Keratinocyte (primary cell): ENCODE results near the gene MTCH1. TPM values are rescaled to one million over a fixed set of nuclear protein-coding genes. Genes with fewer than 3 reads are reported as not detected.

Experiments used
- DNase-seq: peaks from one replicate; pipeline ENCODE4 v3.0.0-alpha.2; 2011; ENCODE audit warnings: low read depth, missing footprints, low spot score
- FAIRE-seq: peaks from 2 replicates; lab custom pipeline; 2011; peaks lifted over from hg19 to GRCh38; lab: Jason Lieb, UNC
- H2AFZ ChIP-seq: 2 replicates; pipeline ENCODE4 v1.6.0; 2012; ENCODE audit warnings: low read length, control low read depth, inconsistent platforms; ENCODE audit not compliant: control insufficient read depth
- H3K27ac ChIP-seq: 2 replicates; pipeline ENCODE4 v1.5.1; 2011; ENCODE audit warnings: low read length; ENCODE audit not compliant: control insufficient read depth, insufficient read depth
- H3K27me3 ChIP-seq: 3 replicates; pipeline ENCODE4 v1.6.0; 2011; ENCODE audit warnings: low read length; ENCODE audit not compliant: control insufficient read depth, insufficient read depth; ENCODE audit errors: extremely low read depth
- H3K36me3 ChIP-seq, 2 experiments: 2 replicates in 1 of 2; 3 replicates in 1 of 2; pipeline ENCODE4 v1.5.1; 2011; ENCODE audit warnings: low read length in 2 of 2, mild to moderate bottlenecking in 1 of 2; ENCODE audit not compliant: control insufficient read depth in 2 of 2, insufficient read depth in 2 of 2; ENCODE audit errors: extremely low read depth in 1 of 2
- H3K4me1 ChIP-seq: 3 replicates; pipeline ENCODE4 v1.5.1; 2011; ENCODE audit warnings: low read length; ENCODE audit not compliant: control insufficient read depth, insufficient read depth; ENCODE audit errors: extremely low read depth
- H3K4me2 ChIP-seq: 3 replicates; pipeline ENCODE4 v1.6.0; 2011; ENCODE audit warnings: low read depth, low read length; ENCODE audit not compliant: control insufficient read depth, insufficient read depth; ENCODE audit errors: extremely low read depth
- H3K4me3 ChIP-seq, 3 experiments: fragments of 200-600 bp in 1 of 3; sonication (generic) in 1 of 3; 2 replicates in 2 of 3; 3 replicates in 1 of 3; pipeline ENCODE4 v1.5.1; 2011 to 2016; ENCODE audit warnings: low read length in 3 of 3, mild to moderate bottlenecking in 3 of 3, control low read depth in 2 of 3, inconsistent platforms in 1 of 3, low read depth in 1 of 3, mixed read lengths in 1 of 3, mixed run types in 1 of 3, moderate library complexity in 1 of 3; ENCODE audit not compliant: control insufficient read depth in 2 of 3, insufficient read depth in 2 of 3; ENCODE audit errors: extremely low read depth in 1 of 3
- H3K79me2 ChIP-seq: 2 replicates; pipeline ENCODE4 v1.6.0; 2012; ENCODE audit warnings: low read length; ENCODE audit not compliant: control insufficient read depth, insufficient read depth
- H3K9ac ChIP-seq: 3 replicates; pipeline ENCODE4 v1.6.0; 2011; ENCODE audit warnings: low read length; ENCODE audit not compliant: control insufficient read depth, insufficient read depth; ENCODE audit errors: extremely low read depth
- H3K9me1 ChIP-seq: 3 replicates; pipeline ENCODE4 v1.6.0; 2011; ENCODE audit warnings: low read length; ENCODE audit not compliant: control insufficient read depth, insufficient read depth; ENCODE audit errors: extremely low read depth
- H3K9me3 ChIP-seq: 2 replicates; pipeline ENCODE4 v1.5.1; 2012; ENCODE audit warnings: low read depth, low read length; ENCODE audit not compliant: control insufficient read depth
- H4K20me1 ChIP-seq: 3 replicates; pipeline ENCODE4 v1.6.0; 2011; ENCODE audit warnings: low read length; ENCODE audit not compliant: control insufficient read depth, insufficient read depth; ENCODE audit errors: extremely low read depth
- EZH2 ChIP-seq: IDR thresholded peaks from one replicate; pipeline ENCODE4 v1.6.1; 2012; ENCODE audit warnings: inconsistent platforms, mild to moderate bottlenecking, low read length, moderate library complexity
- dilution Hi-C: fragments of 300-500 bp; cut with MboI; formaldehyde crosslinking; loops from one replicate; pipeline ENCODE4 v1.7.0; 2020; ENCODE audit warnings: low sequenced_read_pairs; ENCODE audit not compliant: extremely low pct_ligation_motif_present
- polyA plus RNA-seq, 5 experiments: library from polyadenylated mRNA; depleted of rRNA in 3 of 5; stranded (reverse) in 3 of 5; stranded (forward) in 1 of 5; unstranded in 1 of 5; fragments of >200 nt; gene quantifications; 1 replicate in 1 of 5; 2 replicates in 3 of 5; 3 replicates in 1 of 5; pipeline versions ENCODE4 v1.2.1 to v1.2.3, GENCODE V29; 2011 to 2012; ENCODE audit warnings: missing spikeins in 2 of 5, low read depth in 1 of 5, low replicate concordance in 1 of 5
- TF ChIP-seq, protein P1 (sequence below), 3 experiments: IDR thresholded peaks in 1 of 3; conservative IDR thresholded peaks in 1 of 3; optimal IDR thresholded peaks in 1 of 3; 2 replicates in 2 of 3; 3 replicates in 1 of 3; pipeline versions ENCODE3 to v1.5.1; 2011; ENCODE audit warnings: low read length in 3 of 3, mild to moderate bottlenecking in 3 of 3, moderate library complexity in 2 of 3, control low read depth in 1 of 3, inconsistent platforms in 1 of 3; ENCODE audit not compliant: insufficient read depth in 2 of 3; ENCODE audit errors: extremely low read depth in 1 of 3

Gene MTCH1
- polyA plus RNA-seq, 1 donor (not counting 4 experiments of a cell fraction or from before 2014, with no cell fraction given), result 88.8 TPM

DNA sequence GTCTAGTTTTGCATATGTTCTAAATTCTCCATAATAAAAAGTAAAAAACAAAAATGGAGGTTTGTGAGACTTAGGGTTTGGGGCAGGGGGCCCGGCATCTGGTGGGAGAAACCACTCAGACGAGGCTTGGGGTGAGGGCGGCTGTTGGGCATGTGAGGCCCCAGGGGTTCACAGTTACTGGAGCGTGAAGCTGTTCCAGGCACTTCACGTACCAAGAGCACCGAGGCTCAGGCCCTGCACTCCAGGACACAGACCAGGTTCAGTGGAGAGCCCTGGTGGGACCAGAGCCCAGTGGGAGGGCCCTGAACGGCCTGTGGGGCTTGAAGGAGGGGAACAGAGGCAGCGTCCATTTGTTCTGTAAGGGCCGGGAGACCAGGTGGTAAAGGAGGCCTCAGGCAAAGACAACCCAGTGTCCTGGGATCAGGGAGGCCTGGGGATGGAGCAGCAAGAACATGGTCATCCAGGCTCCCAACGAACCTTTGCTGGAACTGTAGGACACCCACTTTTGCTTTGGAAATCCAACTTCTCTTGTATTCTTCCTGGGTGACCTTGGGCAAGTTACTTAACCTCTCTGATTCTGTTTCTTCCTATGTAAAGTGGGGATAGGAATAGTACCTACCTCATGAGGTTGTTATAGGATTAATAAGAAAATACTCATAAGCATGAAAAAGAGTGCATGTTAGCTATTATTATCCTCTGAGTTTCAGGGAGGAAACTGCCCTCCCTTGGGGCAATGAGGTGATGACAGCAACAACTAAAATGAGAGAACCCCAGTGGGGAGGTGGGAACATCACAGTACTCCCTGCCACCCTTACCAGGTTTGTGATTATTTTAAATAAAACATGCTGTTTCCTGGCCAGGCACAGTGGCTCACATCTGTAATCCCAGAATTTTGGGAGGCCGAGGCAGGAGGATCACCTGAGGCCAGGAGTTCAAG lies 18.3 kb upstream of the MTCH1 start:
- Histone ChIP-seq H3K4me3 (no peak overlapping the region), H3K27me3 (peaks cover 23% of the 10 kb centered on the region), H3K4me1 (peaks cover 6% of the 10 kb centered on the region), H3K79me2 (no peaks in the 10 kb centered on the region), H3K4me2 (no peak overlapping the region), H3K27ac (no peak overlapping the region), H2AFZ (no peak overlapping the region), H3K36me3 (no peaks in the 10 kb centered on the region), H3K9me1 (no peaks in the 10 kb centered on the region), H3K9ac (no peak overlapping the region), H4K20me1 (no peaks in the 10 kb centered on the region), H3K9me3 (no peaks in the 10 kb centered on the region)
- no peak for DNase-seq
- no peak for FAIRE-seq
- dilution Hi-C loops, result no loop called here
- TF ChIP-seq, protein P1, sequence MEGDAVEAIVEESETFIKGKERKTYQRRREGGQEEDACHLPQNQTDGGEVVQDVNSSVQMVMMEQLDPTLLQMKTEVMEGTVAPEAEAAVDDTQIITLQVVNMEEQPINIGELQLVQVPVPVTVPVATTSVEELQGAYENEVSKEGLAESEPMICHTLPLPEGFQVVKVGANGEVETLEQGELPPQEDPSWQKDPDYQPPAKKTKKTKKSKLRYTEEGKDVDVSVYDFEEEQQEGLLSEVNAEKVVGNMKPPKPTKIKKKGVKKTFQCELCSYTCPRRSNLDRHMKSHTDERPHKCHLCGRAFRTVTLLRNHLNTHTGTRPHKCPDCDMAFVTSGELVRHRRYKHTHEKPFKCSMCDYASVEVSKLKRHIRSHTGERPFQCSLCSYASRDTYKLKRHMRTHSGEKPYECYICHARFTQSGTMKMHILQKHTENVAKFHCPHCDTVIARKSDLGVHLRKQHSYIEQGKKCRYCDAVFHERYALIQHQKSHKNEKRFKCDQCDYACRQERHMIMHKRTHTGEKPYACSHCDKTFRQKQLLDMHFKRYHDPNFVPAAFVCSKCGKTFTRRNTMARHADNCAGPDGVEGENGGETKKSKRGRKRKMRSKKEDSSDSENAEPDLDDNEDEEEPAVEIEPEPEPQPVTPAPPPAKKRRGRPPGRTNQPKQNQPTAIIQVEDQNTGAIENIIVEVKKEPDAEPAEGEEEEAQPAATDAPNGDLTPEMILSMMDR (optimal IDR thresholded peaks at IDR 0.05 in 1 of 3, IDR thresholded peaks at IDR 0.05 in 1 of 3, conservative IDR thresholded peaks at IDR 0.05 in 1 of 3; ENCODE audit: extremely low read depth in 1 of 3, insufficient read depth in 2 of 3, low read length in 3 of 3), result no peak

DNA sequence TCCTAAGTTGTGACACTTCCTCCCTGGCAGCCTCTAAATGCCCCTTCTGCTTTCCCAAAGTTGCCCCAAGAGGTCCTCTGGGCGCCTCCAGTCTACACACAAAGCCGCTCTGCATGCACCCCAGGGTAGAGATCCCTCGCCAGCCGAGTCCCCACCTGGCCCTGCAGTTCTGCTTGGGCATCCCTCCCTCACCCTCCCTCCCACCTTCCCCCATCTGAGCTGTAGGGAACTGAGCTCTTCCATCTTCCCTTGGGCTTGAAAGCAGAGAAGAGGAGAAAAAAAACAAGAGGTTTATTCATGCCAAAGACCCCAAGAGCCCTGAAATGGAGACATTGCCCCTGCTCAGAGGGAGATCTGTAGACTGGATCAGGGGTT lies 13.7 kb upstream of the MTCH1 start:
- H3K9me1 ChIP-seq, result no peaks in the 10 kb centered on the region
- DNase-seq, result no peak
- no peaks in the 10 kb centered on the region for H3K36me3 ChIP-seq
- H2AFZ ChIP-seq, result no peak overlapping the region
- H3K4me1 ChIP-seq, result no peaks in the 10 kb centered on the region
- H4K20me1 ChIP-seq, result no peaks in the 10 kb centered on the region
- H3K9ac ChIP-seq, result no peak overlapping the region
- no peaks in the 10 kb centered on the region for H3K79me2 ChIP-seq
- no peak overlapping the region for H3K4me2 ChIP-seq
- H3K27ac ChIP-seq, result no peak overlapping the region
- H3K9me3 ChIP-seq, result no peaks in the 10 kb centered on the region
- dilution Hi-C loops, result no loop called here
- no peak for FAIRE-seq
- no peak overlapping the region for H3K4me3 ChIP-seq
- H3K27me3 ChIP-seq, result peaks cover 17% of the 10 kb centered on the region
- TF ChIP-seq, protein P1 (optimal IDR thresholded peaks at IDR 0.05 in 1 of 3, IDR thresholded peaks at IDR 0.05 in 1 of 3, conservative IDR thresholded peaks at IDR 0.05 in 1 of 3; ENCODE audit: extremely low read depth in 1 of 3, insufficient read depth in 2 of 3, low read length in 3 of 3), result no peak
- TF ChIP-seq EZH2, result no peak
